ENCODE results near the gene ARPP19.

The ARPP19 gene

GRCh38 chr15:52509500-52510245 is 59.2 kb downstream of the ARPP19 start:
- DNase-seq: no peak

- DNase-seq: no peak
These were observed 62.3 kb downstream of the ARPP19 start for GRCh38 chr15:52506549-52506948.

DNA sequence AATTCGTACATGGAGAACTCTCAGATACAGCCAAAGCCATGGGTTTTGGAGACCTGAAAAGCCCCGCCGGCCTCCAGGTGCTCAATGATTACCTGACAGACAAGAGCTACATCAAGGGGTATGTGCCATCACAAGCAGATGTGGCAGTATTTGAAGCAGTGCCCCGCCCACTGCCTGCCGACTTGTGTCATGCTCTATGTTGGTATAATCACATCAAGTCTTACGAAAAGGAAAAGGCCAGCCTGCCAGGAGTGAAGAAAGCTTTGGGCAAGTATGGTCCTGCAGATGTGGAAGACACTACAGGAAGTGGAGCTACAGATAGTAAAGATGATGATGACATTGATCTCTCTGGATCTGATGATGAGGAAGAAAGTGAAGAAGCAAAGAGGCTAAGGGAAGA is 63.7 kb downstream of the ARPP19 start:
- no peak for DNase-seq

GRCh38 chr15:52503788-52504496 is 64.9 kb downstream of the ARPP19 start:
- no peak for DNase-seq

DNA sequence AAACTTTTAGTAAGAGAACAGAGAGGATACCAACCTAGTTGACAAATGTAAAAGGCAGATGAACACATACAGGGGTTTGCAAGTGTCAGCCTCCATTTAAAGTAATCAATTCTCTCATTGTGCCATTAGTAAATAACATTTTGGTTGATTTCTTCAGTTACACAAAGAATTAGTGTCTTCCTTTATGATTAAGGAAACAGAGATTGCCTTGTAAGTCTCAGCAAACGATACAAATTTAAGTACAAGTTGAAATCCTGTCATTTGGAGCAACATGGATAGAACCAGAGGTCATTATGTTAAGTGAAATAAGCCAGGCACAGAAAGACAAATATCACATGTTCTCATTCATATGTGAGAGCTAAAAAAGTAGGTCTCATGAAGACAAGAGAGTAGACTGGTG is 66.2 kb downstream of the ARPP19 start:
- no peak for DNase-seq

- no peak for DNase-seq
These were observed 69.3 kb downstream of the ARPP19 start for GRCh38 chr15:52499506-52499905.

GRCh38 chr15:52498706-52499105 is 70.1 kb downstream of the ARPP19 start:
- no peak for DNase-seq
